ENCODE measurements around the gene OR2B6. TPM values are rescaled to one million over a fixed set of nuclear protein-coding genes. Genes with fewer than 3 reads are reported as not detected.

OR2B6 gene
- total RNA-seq, 2 donors from 2014 or later, result 0.47 TPM; not detected in 1

DNA sequence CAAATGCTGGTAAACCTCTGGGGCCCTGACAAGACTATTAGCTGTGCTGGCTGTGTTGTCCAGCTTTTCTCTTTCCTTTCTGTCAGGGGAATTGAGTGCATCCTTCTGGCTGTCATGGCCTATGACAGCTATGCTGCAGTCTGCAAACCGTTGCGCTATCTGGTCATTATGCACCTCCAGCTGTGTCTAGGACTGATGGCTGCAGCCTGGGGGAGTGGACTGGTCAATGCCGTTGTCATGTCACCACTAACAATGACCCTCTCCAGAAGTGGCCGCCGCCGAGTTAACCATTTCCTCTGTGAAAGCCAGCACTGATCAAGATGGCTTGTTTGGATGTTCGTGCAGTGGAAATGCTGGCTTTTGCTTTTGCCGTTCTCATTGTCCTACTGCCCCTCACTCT is 20.3 kb downstream of the OR2B6 start:
- H3K27ac ChIP-seq, result no peak overlapping the region
- intact Hi-C loops (cut with DNase I), result no loop called here
- no peak overlapping the region for H3K9ac ChIP-seq (ENCODE audit: low read depth in 2 of 2, low read length in 2 of 2)
- TF ChIP-seq, protein P1, sequence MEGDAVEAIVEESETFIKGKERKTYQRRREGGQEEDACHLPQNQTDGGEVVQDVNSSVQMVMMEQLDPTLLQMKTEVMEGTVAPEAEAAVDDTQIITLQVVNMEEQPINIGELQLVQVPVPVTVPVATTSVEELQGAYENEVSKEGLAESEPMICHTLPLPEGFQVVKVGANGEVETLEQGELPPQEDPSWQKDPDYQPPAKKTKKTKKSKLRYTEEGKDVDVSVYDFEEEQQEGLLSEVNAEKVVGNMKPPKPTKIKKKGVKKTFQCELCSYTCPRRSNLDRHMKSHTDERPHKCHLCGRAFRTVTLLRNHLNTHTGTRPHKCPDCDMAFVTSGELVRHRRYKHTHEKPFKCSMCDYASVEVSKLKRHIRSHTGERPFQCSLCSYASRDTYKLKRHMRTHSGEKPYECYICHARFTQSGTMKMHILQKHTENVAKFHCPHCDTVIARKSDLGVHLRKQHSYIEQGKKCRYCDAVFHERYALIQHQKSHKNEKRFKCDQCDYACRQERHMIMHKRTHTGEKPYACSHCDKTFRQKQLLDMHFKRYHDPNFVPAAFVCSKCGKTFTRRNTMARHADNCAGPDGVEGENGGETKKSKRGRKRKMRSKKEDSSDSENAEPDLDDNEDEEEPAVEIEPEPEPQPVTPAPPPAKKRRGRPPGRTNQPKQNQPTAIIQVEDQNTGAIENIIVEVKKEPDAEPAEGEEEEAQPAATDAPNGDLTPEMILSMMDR (IDR thresholded peaks at IDR 0.05), result no peak
- H3K4me1 ChIP-seq, result no peaks in the 10 kb centered on the region
- no peak overlapping the region for H3K4me3 ChIP-seq
- no peak for DNase-seq
- no peaks in the 10 kb centered on the region for H3K9me3 ChIP-seq
- H3K36me3 ChIP-seq, result no peaks in the 10 kb centered on the region
- no peaks in the 10 kb centered on the region for H3K27me3 ChIP-seq

DNA sequence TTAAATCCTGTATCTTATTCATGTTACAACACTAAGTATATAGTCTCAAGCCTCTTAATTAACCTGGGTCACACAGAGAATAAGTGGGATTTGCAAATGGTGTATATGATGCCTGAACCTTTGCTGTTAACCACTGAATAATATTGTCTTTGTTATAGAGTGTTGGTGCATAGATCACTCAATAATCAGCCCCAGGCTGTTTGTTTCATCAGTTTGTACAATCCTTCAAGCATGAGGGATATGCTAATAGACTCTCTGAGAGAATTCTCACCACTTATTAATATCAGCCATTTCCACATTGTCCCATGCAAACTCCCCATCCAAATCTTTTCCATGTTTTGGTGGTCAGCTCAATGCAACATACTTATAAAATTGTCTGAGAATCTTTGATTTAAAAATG is 21.7 kb downstream of the OR2B6 start:
- Histone ChIP-seq H3K36me3 (no peaks in the 10 kb centered on the region), H3K9me3 (no peaks in the 10 kb centered on the region), H3K4me3 (no peak overlapping the region), H3K27ac (no peak overlapping the region), H3K4me1 (no peaks in the 10 kb centered on the region), H3K9ac (ENCODE audit: low read depth in 2 of 2, low read length in 2 of 2) (no peak overlapping the region), H3K27me3 (no peaks in the 10 kb centered on the region)
- TF ChIP-seq, protein P1 (IDR thresholded peaks at IDR 0.05), result no peak
- intact Hi-C loops (cut with DNase I), result no loop called here
- no peak for DNase-seq

DNA sequence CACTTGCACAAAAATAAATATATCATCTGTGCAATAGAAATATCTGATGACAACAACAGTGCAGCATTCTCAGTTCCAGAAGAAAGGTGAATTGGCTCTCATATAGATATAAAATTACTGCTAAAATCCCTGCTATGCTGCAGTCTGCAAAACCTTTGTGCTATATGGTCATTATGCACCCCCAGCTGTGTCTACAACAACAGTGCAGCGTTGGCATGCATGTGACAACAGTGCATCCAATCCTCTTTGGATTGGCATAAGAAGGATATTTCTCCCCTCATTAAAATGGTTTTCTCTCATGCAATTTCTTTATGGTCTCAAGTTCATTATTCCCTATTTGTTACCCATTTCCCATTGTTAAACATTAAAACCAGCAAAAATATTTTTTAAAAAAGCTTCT is 23.1 kb downstream of the OR2B6 start:
- Histone ChIP-seq H3K36me3 (no peaks in the 10 kb centered on the region), H3K9ac (ENCODE audit: low read depth in 2 of 2, low read length in 2 of 2) (no peak overlapping the region), H3K9me3 (no peaks in the 10 kb centered on the region), H3K4me3 (no peak overlapping the region), H3K27me3 (no peaks in the 10 kb centered on the region), H3K4me1 (no peaks in the 10 kb centered on the region), H3K27ac (no peak overlapping the region)
- TF ChIP-seq, protein P1 (IDR thresholded peaks at IDR 0.05), result no peak
- intact Hi-C loops (cut with DNase I), result no loop called here
- DNase-seq, result no peak

DNA sequence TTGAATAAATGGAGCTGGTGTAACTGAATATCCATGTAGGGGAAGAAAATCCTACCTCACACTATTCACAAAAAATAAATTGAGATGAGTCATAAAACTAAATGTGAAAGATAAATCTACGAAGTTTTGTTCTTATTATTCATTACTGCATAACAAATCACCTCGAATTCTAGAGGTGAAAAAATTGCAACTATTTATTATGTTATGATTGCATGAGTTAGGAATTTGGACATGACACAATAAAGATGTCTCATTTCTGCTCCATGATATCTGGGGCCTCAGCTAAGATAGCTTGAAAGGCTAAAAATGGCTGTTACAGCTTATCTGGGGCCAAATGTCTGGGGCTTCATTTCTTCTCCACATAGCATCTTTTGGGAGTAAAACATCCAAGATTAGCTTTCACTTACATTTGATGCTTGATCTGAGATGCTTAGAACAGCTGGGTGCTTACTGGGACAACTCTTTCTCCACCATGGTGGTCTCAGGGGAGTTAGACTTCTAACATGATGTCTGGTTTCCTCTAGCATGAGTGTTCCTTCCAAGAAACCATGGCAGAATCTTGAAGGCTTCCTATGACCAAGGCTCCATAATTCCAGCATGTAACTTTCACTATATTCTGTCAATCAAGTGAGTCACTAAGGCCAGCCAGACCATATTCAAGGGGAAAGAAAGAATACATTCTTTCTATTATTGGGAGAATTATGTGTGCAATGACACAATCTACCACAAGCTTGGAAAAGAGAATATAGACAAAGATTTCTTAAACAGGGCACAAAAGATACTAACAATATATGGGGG is 30.1 kb downstream of the OR2B6 start:
- Histone ChIP-seq H3K27me3 (no peaks in the 10 kb centered on the region), H3K4me1 (no peaks in the 10 kb centered on the region), H3K36me3 (no peaks in the 10 kb centered on the region), H3K27ac (no peak overlapping the region), H3K9me3 (no peaks in the 10 kb centered on the region), H3K4me3 (no peak overlapping the region), H3K9ac (ENCODE audit: low read depth in 2 of 2, low read length in 2 of 2) (no peak overlapping the region)
- intact Hi-C loops (cut with DNase I), result no loop called here
- DNase-seq, result no peak
- TF ChIP-seq, protein P1 (IDR thresholded peaks at IDR 0.05), result no peak

DNA sequence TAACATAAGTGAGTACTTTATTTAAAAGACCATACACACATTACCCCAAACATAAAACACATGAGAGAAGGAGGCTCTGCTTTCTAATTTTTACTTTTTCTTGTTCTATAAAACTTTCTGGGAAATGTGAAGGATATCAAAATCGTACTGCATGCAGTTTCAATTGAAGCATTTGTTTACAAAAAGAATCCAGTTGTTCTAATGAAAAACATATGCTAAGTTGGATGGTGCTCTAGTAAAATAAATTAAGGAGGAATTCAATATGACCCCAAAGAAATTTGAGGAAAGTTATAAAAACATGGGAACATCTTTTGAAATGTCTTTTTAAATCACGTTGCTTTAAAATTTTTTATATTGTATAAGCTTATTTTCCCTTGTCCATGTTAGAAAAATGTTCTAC is 37.6 kb downstream of the OR2B6 start:
- Histone ChIP-seq H3K27ac (no peak overlapping the region), H3K9ac (ENCODE audit: low read depth in 2 of 2, low read length in 2 of 2) (no peak overlapping the region), H3K36me3 (no peaks in the 10 kb centered on the region), H3K27me3 (no peaks in the 10 kb centered on the region), H3K4me1 (no peaks in the 10 kb centered on the region), H3K4me3 (no peak overlapping the region), H3K9me3 (no peaks in the 10 kb centered on the region)
- intact Hi-C loops (cut with DNase I), result no loop called here
- no peak for DNase-seq
- TF ChIP-seq, protein P1 (IDR thresholded peaks at IDR 0.05), result no peak

Measured in colonic mucosa (tissue), 4 donors.